Upper lobe of left lung (tissue), 4 donors: ENCODE data around the gene DYNLT3.

Experiments used
- EP300 ChIP-seq, 4 donors: sonication (generic); formaldehyde crosslinking; IDR thresholded peaks; one replicate each; pipeline ENCODE4 v1.5.1; 2017; ENCODE audit warnings: antibody characterized with exemption in 4 of 4, control low read depth in 2 of 4
- POLR2A ChIP-seq, 4 donors: fragments of 450-650 bp; IDR thresholded peaks; one replicate each; pipeline ENCODE4 v1.5.1; 2016 to 2017; ENCODE audit warnings: antibody characterized with exemption in 4 of 4, mild to moderate bottlenecking in 2 of 4
- POLR2AphosphoS5 ChIP-seq, 2 donors: sonication (generic); formaldehyde crosslinking; IDR thresholded peaks; one replicate each; pipeline ENCODE4 v1.5.1; 2017; ENCODE audit warnings: antibody characterized with exemption in 2 of 2
- TF ChIP-seq, protein P1 (sequence below), 6 experiments: fragments of 450-650 bp in 4 of 6; fragments of 200-600 bp in 2 of 6; sonication (generic) in 2 of 6; IDR thresholded peaks; one replicate each; pipeline ENCODE4 v1.5.1; 2016 to 2019; ENCODE audit warnings: antibody characterized with exemption in 6 of 6

DNA sequence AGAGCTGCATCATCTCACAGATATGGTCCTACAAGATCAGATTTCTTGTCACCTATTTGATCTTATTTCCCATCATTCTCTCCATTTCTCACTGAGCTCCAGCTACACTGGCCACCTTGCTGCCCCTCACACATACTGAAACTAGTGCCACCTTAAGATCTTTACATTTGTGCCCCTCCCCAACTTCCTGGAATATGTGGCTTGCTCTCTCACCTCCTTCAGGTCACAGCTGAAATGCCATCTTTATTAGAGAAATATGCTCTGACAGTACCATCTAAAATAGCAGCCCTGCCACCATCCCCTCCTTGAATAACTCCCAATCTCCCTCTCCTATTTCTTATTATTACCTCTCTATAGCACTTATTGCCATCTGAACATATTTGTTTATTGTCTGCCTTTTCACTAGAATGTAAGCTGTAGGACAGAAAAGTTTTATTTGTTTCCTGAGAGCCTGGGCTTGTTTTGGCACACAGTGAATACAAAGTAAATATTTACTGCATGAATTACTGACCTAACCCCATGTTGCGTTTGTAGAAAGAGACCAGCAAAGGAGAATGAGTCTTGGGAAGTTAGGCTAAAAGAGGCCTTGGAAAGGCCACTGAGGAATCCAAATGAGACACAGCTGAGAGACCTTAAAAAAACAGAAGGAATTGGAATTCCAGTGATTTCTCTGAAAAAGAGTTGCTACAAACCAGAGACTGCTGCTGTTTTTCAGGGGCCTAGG is 22.7 kb downstream of the DYNLT3 start:
- TF ChIP-seq, protein P1, sequence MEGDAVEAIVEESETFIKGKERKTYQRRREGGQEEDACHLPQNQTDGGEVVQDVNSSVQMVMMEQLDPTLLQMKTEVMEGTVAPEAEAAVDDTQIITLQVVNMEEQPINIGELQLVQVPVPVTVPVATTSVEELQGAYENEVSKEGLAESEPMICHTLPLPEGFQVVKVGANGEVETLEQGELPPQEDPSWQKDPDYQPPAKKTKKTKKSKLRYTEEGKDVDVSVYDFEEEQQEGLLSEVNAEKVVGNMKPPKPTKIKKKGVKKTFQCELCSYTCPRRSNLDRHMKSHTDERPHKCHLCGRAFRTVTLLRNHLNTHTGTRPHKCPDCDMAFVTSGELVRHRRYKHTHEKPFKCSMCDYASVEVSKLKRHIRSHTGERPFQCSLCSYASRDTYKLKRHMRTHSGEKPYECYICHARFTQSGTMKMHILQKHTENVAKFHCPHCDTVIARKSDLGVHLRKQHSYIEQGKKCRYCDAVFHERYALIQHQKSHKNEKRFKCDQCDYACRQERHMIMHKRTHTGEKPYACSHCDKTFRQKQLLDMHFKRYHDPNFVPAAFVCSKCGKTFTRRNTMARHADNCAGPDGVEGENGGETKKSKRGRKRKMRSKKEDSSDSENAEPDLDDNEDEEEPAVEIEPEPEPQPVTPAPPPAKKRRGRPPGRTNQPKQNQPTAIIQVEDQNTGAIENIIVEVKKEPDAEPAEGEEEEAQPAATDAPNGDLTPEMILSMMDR (IDR thresholded peaks at IDR 0.05): no peak
- TF ChIP-seq POLR2A (IDR thresholded peaks at IDR 0.05) (no peak), POLR2AphosphoS5 (IDR thresholded peaks at IDR 0.05) (no peak), EP300 (IDR thresholded peaks at IDR 0.05) (no peak)
